ENCODE measurements around the gene FN1.
"Not testable (repeated sequence)": the region's sequence is repeated elsewhere in the genome, so short reads cannot be mapped to it uniquely, and the experiment has no call there.

Gene FN1

DNA sequence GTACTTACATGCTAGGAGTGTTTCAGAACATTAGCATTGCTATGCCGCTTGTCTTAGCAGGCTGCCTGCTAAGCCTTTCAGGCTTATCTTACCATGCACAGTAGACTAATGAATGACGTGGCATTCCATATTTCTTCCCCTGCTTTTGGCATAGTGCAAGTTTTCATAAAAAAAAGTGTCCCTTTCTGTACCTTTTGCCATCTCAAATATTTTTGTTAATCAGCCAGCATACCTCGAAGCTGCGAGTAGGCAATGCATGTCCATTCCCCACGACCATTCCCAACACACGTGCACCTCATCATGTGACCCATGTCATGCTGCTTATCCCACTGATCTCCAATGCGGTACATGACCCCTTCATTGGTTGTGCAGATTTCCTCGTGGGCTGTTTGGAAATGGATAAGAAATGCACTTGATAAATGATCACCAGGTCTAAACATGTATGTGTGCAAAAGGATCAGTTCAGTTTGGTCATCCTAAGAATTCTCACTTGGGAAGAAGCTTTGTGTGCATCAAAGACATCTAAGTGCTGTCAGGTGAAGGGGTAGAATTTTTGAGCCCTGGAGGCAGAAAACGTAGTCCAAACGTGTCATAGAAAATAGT is 13.9 kb downstream of the FN1 start:
- no peak for DNase-seq

- DNase-seq, result no peak
These were observed 15.4 kb downstream of the FN1 start for GRCh38 chr2:215420471-215420935.

GRCh38 chr2:215419769-215420470 is 15.9 kb downstream of the FN1 start:
- no peak for DNase-seq

DNA sequence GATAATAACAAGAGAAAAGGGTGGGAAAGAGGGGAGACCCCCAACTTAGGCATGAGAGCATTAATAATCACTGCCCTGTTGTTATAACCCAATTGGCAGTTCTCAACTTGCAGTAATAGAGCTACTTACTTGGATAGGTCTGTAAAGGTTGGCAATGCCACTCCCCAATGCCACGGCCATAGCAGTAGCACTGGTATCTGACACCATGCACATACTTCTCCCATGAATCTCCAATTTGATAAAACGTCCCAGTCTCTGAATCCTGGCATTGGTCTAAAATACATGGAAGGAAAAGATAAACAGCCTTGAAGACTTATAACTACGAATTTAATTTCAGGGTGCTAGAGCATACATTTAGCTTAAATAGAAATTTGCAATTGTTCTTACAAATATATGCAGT is 16.8 kb downstream of the FN1 start:
- no peak for DNase-seq

DNA sequence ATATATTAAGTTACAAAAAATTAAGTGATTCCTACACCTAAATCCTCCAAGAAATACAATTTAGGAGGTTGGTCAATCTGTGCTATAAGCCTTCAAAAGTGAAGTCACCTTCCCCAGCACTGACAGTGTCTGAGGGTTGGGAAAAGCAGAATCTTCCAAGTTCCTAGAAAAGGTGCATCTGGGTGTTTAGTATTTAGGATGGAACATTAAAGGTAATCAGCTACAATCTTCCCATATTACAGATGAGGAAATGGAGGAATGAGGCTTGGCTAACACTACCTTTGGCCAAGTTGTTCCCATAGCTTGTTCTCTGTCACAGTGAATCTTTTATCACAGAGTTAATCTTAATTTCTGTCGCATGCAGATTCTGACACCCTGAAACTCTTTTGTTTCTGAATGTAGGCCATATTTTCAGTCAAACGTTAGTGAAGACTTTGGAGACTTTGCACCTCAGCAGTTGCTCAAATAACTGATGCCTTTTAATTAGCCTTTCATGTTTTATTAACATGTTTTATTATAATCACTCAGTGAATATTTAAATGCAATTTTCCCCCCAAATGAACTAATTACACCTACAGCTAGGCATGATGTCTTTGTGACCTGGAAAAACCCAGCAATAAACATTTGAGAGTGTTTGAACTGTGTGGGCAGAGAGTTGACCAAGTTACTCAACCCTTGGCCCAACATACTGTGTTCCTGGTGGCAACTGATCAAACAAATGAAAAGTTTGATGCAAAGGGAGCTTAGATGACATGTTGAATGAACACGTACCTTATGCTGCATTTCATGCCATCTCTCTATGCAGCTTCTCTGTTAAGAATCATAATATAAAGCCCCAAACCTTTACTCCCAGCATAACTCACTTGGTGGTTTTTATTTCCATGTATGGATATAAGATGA is 17.6 kb downstream of the FN1 start:
- no peak for DNase-seq

DNA sequence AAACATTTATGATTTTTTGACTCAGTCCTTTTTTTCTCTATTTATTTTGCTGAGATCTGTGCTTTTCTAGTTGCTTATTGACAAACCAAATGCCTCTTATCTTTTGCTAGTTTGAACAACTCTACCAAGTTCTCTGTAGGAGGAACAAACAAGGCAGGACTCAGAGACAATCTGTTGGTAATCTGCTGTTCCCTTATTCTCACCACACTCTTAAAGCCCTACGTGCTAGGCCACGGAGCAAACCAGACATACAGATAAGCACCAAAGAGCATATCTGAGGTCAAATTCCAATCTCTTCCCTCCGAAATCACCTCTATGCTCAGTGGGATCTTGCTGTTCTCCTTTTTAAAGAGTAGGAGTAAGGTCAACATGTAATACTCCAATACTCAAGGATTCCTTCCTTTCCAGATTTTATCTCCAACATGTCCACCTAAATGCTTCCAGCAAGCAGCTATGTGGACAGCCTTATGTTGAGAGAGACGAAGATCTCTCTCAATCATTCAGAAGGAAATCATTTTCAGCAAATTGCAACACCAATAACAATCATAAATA is 18.4 kb downstream of the FN1 start:
- no peak for DNase-seq

- no peak for DNase-seq
These were observed 19.2 kb downstream of the FN1 start for GRCh38 chr2:215416656-215417055.

DNA sequence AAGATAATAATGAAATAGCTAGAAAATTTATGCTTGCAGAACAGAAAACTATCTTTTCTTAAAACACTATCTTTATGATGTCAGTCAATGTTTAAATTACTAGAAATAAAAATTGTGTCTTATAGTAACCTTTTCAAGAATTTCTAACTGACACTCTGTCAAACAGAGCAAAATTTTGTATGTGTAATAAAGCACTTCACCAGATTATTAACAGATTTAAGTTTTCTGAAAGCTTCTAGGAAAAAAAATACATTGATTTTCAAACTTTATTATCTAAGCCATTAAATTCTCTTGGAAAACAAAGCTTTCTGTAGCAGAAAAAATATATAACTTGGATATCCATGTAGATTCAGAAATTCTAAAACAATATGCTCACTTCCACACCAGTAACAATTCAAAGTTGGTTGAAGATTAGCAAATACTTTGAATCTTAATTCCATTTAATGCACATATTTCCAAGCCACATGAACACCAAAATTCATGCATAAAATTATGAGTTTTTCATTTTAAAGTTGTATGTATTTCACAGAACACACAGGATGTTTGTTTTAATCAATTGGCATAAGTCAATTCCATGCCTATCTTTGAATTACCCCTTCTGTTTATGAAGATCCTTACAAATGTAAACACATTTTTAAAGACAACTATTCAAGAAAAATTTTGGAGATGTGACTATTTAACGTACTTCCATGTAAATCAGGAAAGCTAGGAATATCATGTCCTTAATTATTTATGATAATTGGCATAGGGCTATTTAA is 19.9 kb downstream of the FN1 start:
- no peak for DNase-seq

GRCh38 chr2:215415218-215415617 is 20.6 kb downstream of the FN1 start:
- no peak for DNase-seq

DNA sequence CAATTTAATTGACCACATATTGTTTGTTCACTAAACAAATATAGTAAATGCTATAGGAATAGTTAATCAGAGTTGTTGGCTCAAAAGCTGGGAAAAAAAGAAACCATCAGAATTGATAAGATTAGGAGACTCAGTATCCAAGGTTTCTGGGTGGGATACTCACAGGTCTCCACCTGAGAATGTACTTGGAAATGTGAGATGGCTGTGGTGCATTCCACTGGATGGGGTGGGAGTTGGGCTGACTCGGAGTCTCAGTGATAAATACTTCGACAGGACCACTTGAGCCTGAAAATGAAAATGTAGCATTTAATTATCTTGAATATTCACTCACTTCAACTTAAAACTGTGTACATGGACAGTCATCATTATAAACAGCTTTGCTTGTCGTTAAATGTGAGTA is 21.2 kb downstream of the FN1 start:
- no peak for DNase-seq

DNA sequence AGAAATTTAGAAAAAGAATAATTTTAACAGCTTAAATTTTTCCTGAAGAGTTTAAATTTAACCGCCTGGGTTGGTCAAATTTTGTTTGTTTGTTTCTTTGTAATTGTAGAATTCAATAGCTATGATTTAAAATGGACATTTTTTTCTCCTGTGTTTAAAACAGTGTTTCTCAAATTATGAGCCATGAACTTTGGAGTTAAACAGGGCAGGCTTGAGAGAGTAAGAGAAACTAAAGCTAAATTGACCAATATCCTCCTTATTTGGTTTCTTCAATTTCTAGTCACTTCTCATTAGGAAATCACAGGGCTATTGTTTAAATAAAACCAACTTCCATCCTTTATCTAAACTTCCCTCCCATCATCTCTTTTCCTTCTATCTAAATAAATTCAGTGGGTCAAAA is 21.9 kb downstream of the FN1 start:
- DNase-seq, result no peak

DNA sequence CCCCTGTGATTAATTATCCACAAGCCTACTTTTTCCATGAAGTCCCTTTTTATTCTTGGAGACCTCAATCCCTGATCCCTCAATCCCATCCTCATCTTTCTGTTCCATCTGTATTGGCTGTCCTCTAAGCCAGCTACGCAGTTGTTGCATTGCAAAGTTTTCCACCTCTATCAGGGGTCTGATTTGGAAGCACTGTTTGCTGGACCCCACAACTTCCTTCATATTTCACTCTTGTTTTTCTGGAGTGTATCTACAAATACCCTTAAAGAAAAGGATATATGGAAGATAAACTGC is 22.4 kb downstream of the FN1 start:
- DNase-seq, result no peak

DNA sequence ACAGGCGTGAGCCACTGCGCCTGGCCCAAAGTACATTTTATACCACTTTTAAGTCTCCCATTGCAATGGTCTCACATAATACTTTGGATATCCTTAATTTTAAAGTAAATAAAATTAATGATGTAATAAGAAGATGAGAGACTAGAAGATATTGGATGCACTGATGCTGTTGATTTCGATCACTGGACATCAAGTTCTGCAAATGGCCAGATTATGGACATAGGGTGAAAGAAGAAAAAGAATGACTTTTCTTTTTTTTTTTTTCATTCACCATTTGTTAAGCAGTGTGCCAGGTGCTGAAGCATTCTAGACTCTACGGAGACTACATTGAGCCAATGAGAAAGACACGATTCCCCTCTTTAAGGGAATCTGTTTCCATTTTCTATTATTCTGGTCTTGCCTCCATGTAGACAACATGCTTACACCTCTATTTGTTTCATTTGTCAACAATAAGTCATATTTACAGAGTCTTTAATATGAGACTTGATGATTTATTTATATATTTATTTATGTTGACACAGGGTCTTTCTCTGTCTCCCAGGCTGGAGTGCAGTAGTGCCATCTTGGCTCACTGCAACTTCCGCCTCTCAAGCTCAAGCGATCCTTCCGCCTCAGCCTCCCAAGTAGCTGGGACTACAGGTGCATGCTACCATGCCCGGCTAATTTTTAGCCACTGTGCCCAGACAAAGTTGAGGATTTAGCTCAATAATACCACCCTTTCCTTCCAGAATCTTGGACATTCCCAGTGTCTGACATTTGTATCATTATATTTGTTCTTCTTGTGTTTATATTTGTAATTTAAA is 23.7 kb downstream of the FN1 start:
- no peak for DNase-seq

GRCh38 chr2:215410932-215411285 is 25.0 kb downstream of the FN1 start:
- DNase-seq, result no peak

DNA sequence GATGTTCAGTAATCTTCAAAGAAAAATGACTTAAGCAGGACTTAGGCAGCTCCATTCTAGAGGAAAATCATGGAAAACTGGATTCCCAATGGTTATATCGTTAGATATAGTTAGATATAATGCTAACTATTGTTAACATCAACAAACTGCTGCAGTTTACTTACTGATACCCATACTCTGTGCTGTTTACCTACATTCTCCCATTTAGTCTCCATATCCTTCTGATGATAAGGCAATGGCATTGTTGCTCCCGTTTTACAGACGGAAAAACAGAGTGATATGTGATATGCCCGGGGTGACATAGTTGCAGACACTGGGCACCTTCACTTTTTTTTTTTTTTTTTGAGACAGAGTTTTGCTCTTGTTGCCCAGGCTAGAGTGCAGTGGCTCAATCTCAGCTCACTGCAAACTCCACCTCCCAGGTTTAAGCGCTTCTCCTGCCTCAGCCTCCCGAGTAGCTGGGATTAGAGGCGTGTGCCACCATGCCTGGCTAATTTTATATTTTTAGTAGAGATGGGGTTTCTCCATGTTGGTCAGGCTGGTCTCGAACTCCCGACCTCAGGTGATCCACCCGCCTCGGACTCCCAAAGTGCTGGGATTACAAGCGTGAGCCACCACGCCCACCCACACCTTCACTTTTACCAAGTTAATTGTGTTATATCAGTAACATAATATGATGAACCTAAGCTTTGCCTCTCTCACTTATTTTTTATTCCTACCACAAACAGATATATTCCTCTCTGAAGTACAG is 25.5 kb downstream of the FN1 start:
- DNase-seq, result not testable (repeated sequence)

- no peak for DNase-seq
These were observed 26.3 kb downstream of the FN1 start for GRCh38 chr2:215409331-215410127.

GRCh38 chr2:215408441-215408840 is 27.4 kb downstream of the FN1 start:
- DNase-seq, result not testable (repeated sequence)

DNA sequence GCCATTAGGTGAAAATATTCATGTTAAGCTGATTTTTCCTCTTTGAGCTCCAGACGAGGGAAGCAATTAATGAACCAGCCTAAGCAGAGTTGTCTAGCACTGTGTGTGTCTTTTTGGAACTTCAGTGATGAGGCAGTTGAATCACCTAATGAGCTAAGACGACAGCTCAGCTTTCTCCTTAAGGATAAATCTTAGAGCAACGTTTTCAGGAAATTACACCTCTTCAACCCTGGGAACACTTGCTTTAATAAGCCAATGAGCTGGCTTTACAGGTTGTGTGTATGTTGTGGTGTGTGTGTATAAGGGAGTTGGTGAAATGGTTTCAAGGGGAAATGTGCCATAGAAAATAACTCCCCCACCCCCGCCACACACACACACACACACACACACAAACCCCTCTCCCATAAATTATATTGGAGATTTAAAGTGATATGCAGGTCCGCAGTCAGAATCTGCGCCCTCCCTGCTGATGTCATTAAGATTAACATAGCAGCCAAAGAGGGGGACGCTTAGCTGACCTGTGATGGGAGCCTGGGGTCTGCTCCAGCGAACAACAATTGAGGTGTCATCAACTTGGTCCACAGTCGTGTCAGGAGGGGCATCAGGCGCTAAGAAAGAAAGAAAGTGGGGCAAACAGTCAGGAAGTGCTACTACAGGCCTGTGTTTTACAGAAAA is 28.1 kb downstream of the FN1 start:
- no peak for DNase-seq

- DNase-seq, result no peak
These were observed 28.8 kb downstream of the FN1 start for GRCh38 chr2:215407061-215407460.
